GM12878 (cell line): ENCODE measurements around the gene SRBD1. TPM values are rescaled to one million over a fixed set of nuclear protein-coding genes. Genes with fewer than 3 reads are reported as not detected.

Experiments
- ATAC-seq: fragments of 200-7000 bp; cut with Tn5 transposase; 3 replicates; pipeline ENCODE4 v1.9.1; 2020; ENCODE audit warnings: mild to moderate bottlenecking, moderate library complexity
- BruUV-seq: library from RNA; stranded (reverse); fragments of 400-500 nt; replicated peaks from 2 replicates; lab custom pipeline; 2021; lab: Mats Ljungman, UMichigan
- CTCF ChIA-PET: fragments of 300-600 bp; sonication (Branson Sonifier 250); formaldehyde crosslinking; extraction: SDS; loops from one replicate; lab custom pipeline; 2021; ENCODE audit warnings: inconsistent platforms; lab: Yijun Ruan, JAX
- POLR2A ChIA-PET: fragments of 350-600 bp; formaldehyde crosslinking; extraction: SDS; loops from one replicate; lab custom pipeline; 2021; ENCODE audit warnings: inconsistent platforms; lab: Charles Lee
- RAD21 ChIA-PET: fragments of 300-600 bp; sonication (Branson Sonifier 250); formaldehyde crosslinking; loops from one replicate; lab custom pipeline; 2023; ENCODE audit warnings: antibody characterized with exemption; ENCODE audit not compliant: unreplicated experiment; lab: Charles Lee
- SMC1A ChIA-PET: fragments of 300-600 bp; sonication (Branson Sonifier 250); formaldehyde crosslinking; loops from one replicate; lab custom pipeline; 2023; ENCODE audit not compliant: unreplicated experiment, uncharacterized antibody; lab: Charles Lee
- DNase-seq: peaks from one replicate; pipeline ENCODE4 v3.0.0-alpha.2; 2011; ENCODE audit warnings: low read depth, low spot score
- FAIRE-seq: peaks from 3 replicates; lab custom pipeline; 2011; peaks lifted over from hg19 to GRCh38; lab: Jason Lieb, UNC
- H2AFZ ChIP-seq: 2 replicates; pipeline ENCODE4 v1.6.0; 2011; ENCODE audit warnings: low read depth, low read length, control low read depth; ENCODE audit not compliant: control insufficient read depth
- H3K27ac ChIP-seq: 2 replicates; pipeline ENCODE4 v1.5.1; 2011; ENCODE audit warnings: control low read depth; ENCODE audit not compliant: control insufficient read depth, insufficient read depth
- H3K27me3 ChIP-seq, 2 experiments: replicated peaks in 1 of 2; 2 replicates each; pipeline versions ENCODE4 v1.6.0 to v1.6.1; 2011; ENCODE audit warnings: low read length in 1 of 2; ENCODE audit not compliant: control insufficient read depth in 2 of 2, insufficient read depth in 2 of 2
- H3K36me3 ChIP-seq, 2 experiments: 2 replicates each; pipeline ENCODE4 v1.5.1; 2011; ENCODE audit warnings: low read length in 1 of 2; ENCODE audit not compliant: control insufficient read depth in 2 of 2, insufficient read depth in 2 of 2
- H3K4me1 ChIP-seq: 2 replicates; pipeline ENCODE4 v1.6.1; 2011; ENCODE audit warnings: mild to moderate bottlenecking, low read length, moderate library complexity, mixed read lengths; ENCODE audit not compliant: control insufficient read depth, insufficient read depth
- H3K4me2 ChIP-seq: 2 replicates; pipeline ENCODE4 v1.6.0; 2011; ENCODE audit warnings: control low read depth; ENCODE audit not compliant: control insufficient read depth, insufficient read depth
- H3K4me3 ChIP-seq: fragments of 200-600 bp; sonication (generic); 2 replicates; pipeline ENCODE4 v1.5.1; 2016
- H3K79me2 ChIP-seq: 2 replicates; pipeline ENCODE4 v1.6.0; 2011; ENCODE audit warnings: low read length; ENCODE audit not compliant: control insufficient read depth, insufficient read depth
- H3K9ac ChIP-seq: 2 replicates; pipeline ENCODE4 v1.8.0; 2011; ENCODE audit warnings: low read length, control low read depth, mixed read lengths; ENCODE audit not compliant: control insufficient read depth, insufficient read depth
- H3K9me3 ChIP-seq: replicated peaks from 3 replicates; pipeline ENCODE4 v1.5.1; 2011; ENCODE audit warnings: mild to moderate bottlenecking, low read length; ENCODE audit not compliant: control insufficient read depth, insufficient read depth
- H4K20me1 ChIP-seq: 2 replicates; pipeline ENCODE4 v1.6.0; 2011; ENCODE audit not compliant: control insufficient read depth, insufficient read depth
- EGR1 ChIP-seq, 2 experiments: IDR thresholded peaks; 1 replicate in 1 of 2; 2 replicates in 1 of 2; pipeline ENCODE4 v1.6.1; 2011 to 2012; ENCODE audit warnings: low read depth in 2 of 2, low read length in 2 of 2, borderline replicate concordance in 1 of 2, mild to moderate bottlenecking in 1 of 2, moderate library complexity in 1 of 2
- FOS ChIP-seq: IDR thresholded peaks from 3 replicates; pipeline ENCODE4 v1.6.1; 2011; ENCODE audit warnings: borderline replicate concordance; ENCODE audit not compliant: insufficient read length; ENCODE audit errors: extremely low read depth
- ZNF217 ChIP-seq: fragments of 450-650 bp; IDR thresholded peaks from 2 replicates; pipeline ENCODE4 v1.6.1; 2017; ENCODE audit warnings: antibody characterized with exemption, mild to moderate bottlenecking
- WGBS: methylation state at CpG from one replicate; pipeline ENCODE4 v1.1.6; 2016; ENCODE audit warnings: low lambda C conversion rate; ENCODE audit not compliant: insufficient replicate concordance, insufficient coverage; ENCODE audit errors: missing lambda C conversion rate; 5-methylcytosine and 5-hydroxymethylcytosine counted together
- in situ Hi-C: fragments of 300-500 bp; cut with MboI; formaldehyde crosslinking; loops from 9 replicates; pipeline ENCODE4 v1.14.3; 2018; ENCODE audit warnings: mixed read lengths
- intact Hi-C: fragments of 100-400 bp; cut with micrococcal nuclease; formaldehyde crosslinking; loops from one replicate; pipeline ENCODE4 v1.14.2; 2022; ENCODE audit not compliant: unreplicated experiment
- polyA plus RNA-seq, 11 experiments: library from polyadenylated mRNA; depleted of rRNA in 4 of 11; unstranded in 6 of 11; stranded (reverse) in 5 of 11; fragments of >200 nt; fragmentation: Nextera tagmentation in 4 of 11; fragmentation: Illumina TruSeq in 1 of 11; extraction: Ambion mirVana in 4 of 11; extraction: Trizol in 1 of 11; gene quantifications; 1 replicate in 1 of 11; 2 replicates in 10 of 11; pipeline versions ENCODE4 v1.2.1 to v1.2.3, GENCODE V29; 2011 to 2016; ENCODE audit warnings: inconsistent platforms in 2 of 11, missing spikeins in 2 of 11, low read depth in 1 of 11
- total RNA-seq, 4 experiments: library from RNA; depleted of rRNA in 3 of 4; stranded (reverse); fragments of >200 nt in 3 of 4; fragmentation: Illumina TruSeq in 1 of 4; extraction: Trizol in 1 of 4; gene quantifications; 2 replicates each; pipeline versions ENCODE4 v1.2.1 to v1.2.3, GENCODE V29; 2013 to 2021
- TF ChIP-seq, protein P1 (sequence below): fragments of 450-650 bp; IDR thresholded peaks from 2 replicates; pipeline ENCODE4 v1.6.1; 2017; ENCODE audit warnings: mild to moderate bottlenecking, low read depth, inconsistent platforms; ENCODE audit not compliant: poor library complexity, severe bottlenecking

Gene SRBD1
- total and polyA plus RNA-seq, 10 of the 15 experiments (the other 5 are each of a cell fraction or from before 2014, with no cell fraction given), result 9.7 to 33.1 (median 20.1) TPM

- no peak for TF ChIP-seq ZNF217
- TF ChIP-seq FOS, result no peak
- TF ChIP-seq EGR1 (IDR thresholded peaks at IDR 0.05; ENCODE audit: borderline replicate concordance in 1 of 2, low read depth in 2 of 2, low read length in 2 of 2), result no peak
- TF ChIP-seq, all 136 proteins: peak for 0
- Histone ChIP-seq H2AFZ (no peak overlapping the region), H3K27me3 (no peaks in the 10 kb centered on the region), H3K27ac (no peak overlapping the region), H3K4me2 (no peak overlapping the region), H4K20me1 (no peaks in the 10 kb centered on the region), H3K9ac (no peak overlapping the region), H3K4me3 (no peak overlapping the region), H3K9me3 (no peaks in the 10 kb centered on the region), H3K4me1 (no peaks in the 10 kb centered on the region), H3K36me3 (peaks cover 0 to 4% of the 10 kb centered on the region in 2 experiments; a peak in 3 of 4 replicates), H3K79me2 (no peaks in the 10 kb centered on the region)
- FAIRE-seq (peak; percentile 7), DNase-seq (no peak), ATAC-seq (no peak)
- in situ Hi-C loops, result no loop called here
- intact Hi-C loops, result no loop called here
- POLR2A ChIA-PET, result no interaction called here
- SMC1A ChIA-PET, result interaction anchor here (1.6 kb wide), 1 partner anchor 9 kb away, joined by 4 read pairs; no protein-coding TSS in a partner anchor
- 100% methylated on average over 1 of the region's 1 CpG for WGBS
- CTCF ChIA-PET, result interaction anchor here (3.5 kb wide), 1 partner anchor 17 kb away, joined by 15 read pairs; no protein-coding TSS in a partner anchor
- RAD21 ChIA-PET, result interaction anchor here (1.1 to 1.5 kb wide), 2 partner anchors 16 to 496 kb away, joined by 3 read pairs; no protein-coding TSS in a partner anchor
- BruUV-seq, result no TSS peak
Measured at GRCh38 chr2:45477546-45477945, 133.5 kb downstream of the SRBD1 start.

GRCh38 chr2:45470531-45470930 lies 140.5 kb downstream of the SRBD1 start:
- FAIRE-seq (no peak), ATAC-seq (no peak), DNase-seq (no peak)
- H4K20me1 ChIP-seq, result no peaks in the 10 kb centered on the region
- H2AFZ ChIP-seq, result no peak overlapping the region
- H3K9me3 ChIP-seq, result no peaks in the 10 kb centered on the region; the same call in 2 of the 3 replicates
- TF ChIP-seq, protein P1, sequence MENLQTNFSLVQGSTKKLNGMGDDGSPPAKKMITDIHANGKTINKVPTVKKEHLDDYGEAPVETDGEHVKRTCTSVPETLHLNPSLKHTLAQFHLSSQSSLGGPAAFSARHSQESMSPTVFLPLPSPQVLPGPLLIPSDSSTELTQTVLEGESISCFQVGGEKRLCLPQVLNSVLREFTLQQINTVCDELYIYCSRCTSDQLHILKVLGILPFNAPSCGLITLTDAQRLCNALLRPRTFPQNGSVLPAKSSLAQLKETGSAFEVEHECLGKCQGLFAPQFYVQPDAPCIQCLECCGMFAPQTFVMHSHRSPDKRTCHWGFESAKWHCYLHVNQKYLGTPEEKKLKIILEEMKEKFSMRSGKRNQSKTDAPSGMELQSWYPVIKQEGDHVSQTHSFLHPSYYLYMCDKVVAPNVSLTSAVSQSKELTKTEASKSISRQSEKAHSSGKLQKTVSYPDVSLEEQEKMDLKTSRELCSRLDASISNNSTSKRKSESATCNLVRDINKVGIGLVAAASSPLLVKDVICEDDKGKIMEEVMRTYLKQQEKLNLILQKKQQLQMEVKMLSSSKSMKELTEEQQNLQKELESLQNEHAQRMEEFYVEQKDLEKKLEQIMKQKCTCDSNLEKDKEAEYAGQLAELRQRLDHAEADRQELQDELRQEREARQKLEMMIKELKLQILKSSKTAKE, result no peak
- no peak overlapping the region for H3K4me3 ChIP-seq
- no TSS peak for BruUV-seq
- SMC1A ChIA-PET, result interaction anchor here (1.0 kb wide), 2 partner anchors 11 to 14 kb away, joined by 3 to 5 read pairs; no protein-coding TSS in a partner anchor
- no peaks in the 10 kb centered on the region for H3K79me2 ChIP-seq
- H3K36me3 ChIP-seq, result peaks cover 0 to 4% of the 10 kb centered on the region in 2 experiments; a peak in 3 of 4 replicates
- WGBS, result 91% methylated on average over 3 of the region's 3 CpGs
- no peak overlapping the region for H3K27ac ChIP-seq
- intact Hi-C loops (no loop called here), in situ Hi-C loops (no loop called here)
- CTCF ChIA-PET, result interaction anchor here (0.6 to 1.0 kb wide), 4 partner anchors 9 to 33 kb away, joined by 3 to 4 read pairs (median 3); no protein-coding TSS in a partner anchor
- H3K4me2 ChIP-seq, result no peak overlapping the region
- H3K4me1 ChIP-seq, result peaks cover 17% of the 10 kb centered on the region
- H3K9ac ChIP-seq, result no peak overlapping the region
- POLR2A ChIA-PET, result no interaction called here
- H3K27me3 ChIP-seq, result no peaks in the 10 kb centered on the region
- RAD21 ChIA-PET, result interaction anchor here (1.0 kb wide), 1 partner anchor 1257 kb away, joined by 3 read pairs; no protein-coding TSS in a partner anchor
